Large intestine (tissue), 3 donors: ENCODE measurements around the gene FAM210B. TPM values are rescaled to one million over a fixed set of nuclear protein-coding genes. Genes with fewer than 3 reads are reported as not detected.

Source experiments
- DNase-seq, 2 donors: peaks; one replicate each; pipeline versions ENCODE4 v3.0.0 to v3.0.0-alpha.2; 2013
- H3K27ac ChIP-seq: one replicate; pipeline ENCODE4 v1.5.1; 2013; ENCODE audit warnings: low read length
- H3K27me3 ChIP-seq: 2 replicates; pipeline ENCODE4 v1.6.1; 2013; ENCODE audit warnings: low read length; ENCODE audit not compliant: control insufficient read depth, insufficient read depth
- H3K36me3 ChIP-seq: 2 replicates; pipeline ENCODE4 v1.6.1; 2013; ENCODE audit warnings: low read length; ENCODE audit not compliant: control insufficient read depth, insufficient read depth
- H3K4me1 ChIP-seq: one replicate; pipeline ENCODE4 v1.6.1; 2013; ENCODE audit warnings: low read length; ENCODE audit not compliant: control insufficient read depth, insufficient read depth
- H3K4me3 ChIP-seq: one replicate; pipeline ENCODE4 v1.5.1; 2013; ENCODE audit warnings: low read length
- H3K9me3 ChIP-seq: one replicate; pipeline ENCODE4 v1.6.1; 2013; ENCODE audit warnings: mild to moderate bottlenecking, low read depth, low read length, moderate library complexity; ENCODE audit not compliant: control insufficient read depth
- WGBS: methylation state at CpG from one replicate; pipeline ENCODE4 v1.1.5; 2013; ENCODE audit warnings: low lambda C conversion rate; ENCODE audit not compliant: insufficient coverage; 5-methylcytosine and 5-hydroxymethylcytosine counted together
- polyA plus RNA-seq: library from polyadenylated mRNA; unstranded; fragments of 120-200 nt; gene quantifications from one replicate; pipeline ENCODE4 v1.2.1, GENCODE V29; 2013

Gene FAM210B
- polyA plus RNA-seq, 1 donor = 39.6 TPM

GRCh38 chr20:56373942-56374341 is 15.2 kb downstream of the FAM210B start:
- DNase-seq = no peak
- Histone ChIP-seq H3K27me3 (no peaks in the 10 kb centered on the region), H3K4me1 (no peaks in the 10 kb centered on the region), H3K27ac (no peak overlapping the region), H3K9me3 (no peaks in the 10 kb centered on the region), H3K36me3 (peaks cover 42% of the 10 kb centered on the region), H3K4me3 (no peak overlapping the region)
- WGBS = no CpG with 5 or more reads among the region's 1 CpG

DNA sequence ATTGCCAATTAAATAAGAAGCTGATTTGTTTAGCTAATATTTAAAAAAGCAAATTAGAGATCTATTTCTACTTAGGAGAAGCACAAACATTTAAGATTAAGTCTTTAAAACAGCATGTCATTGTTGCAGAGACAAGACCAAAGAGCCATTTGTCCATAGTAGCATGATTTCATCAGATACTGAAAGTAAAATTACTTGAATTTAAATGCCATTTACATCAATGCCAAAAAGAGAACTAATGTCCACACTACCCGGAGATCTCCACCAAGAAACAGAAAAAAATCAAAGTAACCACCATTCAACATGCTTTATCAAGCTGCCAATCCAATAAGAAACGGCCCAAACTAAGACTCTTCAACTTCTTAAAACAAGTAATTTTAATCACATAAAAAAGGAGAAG is 17.6 kb downstream of the FAM210B start:
- no peak for DNase-seq
- Histone ChIP-seq H3K27me3 (no peaks in the 10 kb centered on the region), H3K27ac (no peak overlapping the region), H3K4me1 (no peaks in the 10 kb centered on the region), H3K9me3 (no peaks in the 10 kb centered on the region), H3K36me3 (peaks cover 33% of the 10 kb centered on the region), H3K4me3 (no peak overlapping the region)
- 100% methylated on average over 1 of the region's 2 CpGs for WGBS

DNA sequence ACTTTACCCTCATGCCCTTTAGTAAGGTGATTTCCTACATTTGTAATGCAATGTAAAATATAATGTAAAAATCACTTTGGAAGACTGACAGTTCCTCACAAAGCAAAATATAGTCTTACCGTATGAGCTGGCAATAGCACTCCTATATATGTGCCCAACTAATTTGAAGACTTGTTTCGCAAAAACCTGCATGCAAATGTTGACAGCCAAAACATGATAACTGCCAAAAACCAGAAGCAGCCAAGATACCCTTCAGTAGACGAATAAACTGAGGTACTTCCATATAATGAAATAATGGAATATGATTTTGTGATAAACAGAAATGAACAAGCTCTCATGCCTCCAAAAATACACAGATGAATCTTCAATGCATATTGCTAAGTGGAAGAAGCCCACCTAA is 19.6 kb downstream of the FAM210B start:
- H3K4me3 ChIP-seq = no peak overlapping the region
- H3K27me3 ChIP-seq = no peaks in the 10 kb centered on the region
- no peak for DNase-seq
- WGBS = 80% methylated on average over 1 of the region's 3 CpGs
- H3K9me3 ChIP-seq = no peaks in the 10 kb centered on the region
- no peaks in the 10 kb centered on the region for H3K4me1 ChIP-seq
- H3K36me3 ChIP-seq = peaks cover 28% of the 10 kb centered on the region
- no peak overlapping the region for H3K27ac ChIP-seq

- no peak for DNase-seq
Measured at GRCh38 chr20:56380375-56380774, 21.6 kb downstream of the FAM210B start.

DNA sequence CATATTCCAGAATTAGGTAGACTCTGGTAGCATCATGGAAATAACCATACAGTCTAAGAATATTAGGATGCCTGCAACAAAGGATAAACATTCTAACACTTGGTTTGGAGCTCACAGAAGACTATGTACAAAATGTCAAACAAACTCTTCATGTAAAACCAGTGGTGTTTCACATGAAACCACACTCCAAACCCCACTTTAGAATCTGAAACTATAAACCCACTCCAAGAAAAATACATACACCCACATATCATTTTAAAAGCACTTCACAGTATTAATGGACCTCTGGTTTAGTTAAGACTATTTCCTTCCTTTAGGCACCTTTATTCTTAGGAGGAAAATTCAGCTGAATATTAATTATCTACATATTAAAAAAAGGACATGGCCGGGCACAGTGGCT is 22.7 kb downstream of the FAM210B start:
- Histone ChIP-seq H3K4me3 (no peak overlapping the region), H3K27me3 (no peaks in the 10 kb centered on the region), H3K4me1 (no peaks in the 10 kb centered on the region), H3K27ac (no peak overlapping the region), H3K36me3 (peaks cover 44% of the 10 kb centered on the region), H3K9me3 (no peaks in the 10 kb centered on the region)
- no CpG with 5 or more reads among the region's 1 CpG for WGBS
- DNase-seq = no peak

More at GRCh38 chr20:56380375-56380774, 21.6 kb downstream of the FAM210B start:
- Histone ChIP-seq H3K4me1 (no peaks in the 10 kb centered on the region), H3K27ac (no peak overlapping the region), H3K4me3 (no peak overlapping the region), H3K9me3 (no peaks in the 10 kb centered on the region), H3K36me3 (peaks cover 37% of the 10 kb centered on the region), H3K27me3 (no peaks in the 10 kb centered on the region)
- WGBS = no CpG with 5 or more reads among the region's 1 CpG

DNA sequence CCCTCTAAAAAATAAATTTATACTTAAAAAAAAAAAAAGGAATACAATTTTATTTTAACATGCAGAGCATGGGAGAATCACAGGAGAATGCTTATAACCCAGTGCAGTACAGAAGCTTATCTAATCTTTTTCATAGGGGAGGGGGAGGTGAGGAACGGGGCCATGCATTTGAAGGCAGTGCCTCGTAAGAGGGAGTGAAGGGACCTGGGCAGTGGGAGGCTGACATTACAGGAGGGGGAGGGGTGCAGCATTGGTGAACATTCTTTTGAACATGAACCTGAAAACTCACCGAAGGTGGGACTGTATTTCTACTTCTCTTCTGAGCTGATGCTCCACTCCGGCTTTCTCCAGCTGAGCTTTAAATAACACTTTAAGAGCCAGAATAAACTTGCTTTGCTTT is 23.9 kb downstream of the FAM210B start:
- WGBS = no CpG with 5 or more reads among the region's 4 CpGs
- Histone ChIP-seq H3K27ac (no peak overlapping the region), H3K4me3 (no peak overlapping the region), H3K27me3 (no peaks in the 10 kb centered on the region), H3K4me1 (no peaks in the 10 kb centered on the region), H3K9me3 (no peaks in the 10 kb centered on the region), H3K36me3 (peaks cover 44% of the 10 kb centered on the region)
- no peak for DNase-seq

DNA sequence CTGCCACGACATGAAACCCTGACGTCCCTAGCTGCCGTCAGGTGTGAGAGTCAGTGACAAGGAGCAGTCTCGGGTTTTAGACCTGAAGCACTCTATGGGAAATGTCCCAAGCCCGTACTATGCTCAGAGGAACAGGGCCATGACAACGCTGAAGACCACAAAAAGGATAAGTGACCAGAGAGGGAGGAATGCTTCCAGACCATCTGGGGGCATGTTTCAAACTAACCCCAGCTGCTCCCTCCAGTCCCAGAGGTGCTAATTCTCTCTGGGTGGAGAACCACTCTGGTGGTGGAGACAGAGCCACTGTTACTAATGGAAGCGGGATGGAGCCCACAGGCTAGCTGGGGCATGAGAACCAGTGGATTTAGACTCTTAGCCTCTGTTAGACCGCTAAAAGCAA is 24.6 kb downstream of the FAM210B start:
- WGBS = no CpG with 5 or more reads among the region's 8 CpGs
- Histone ChIP-seq H3K9me3 (no peaks in the 10 kb centered on the region), H3K4me1 (no peaks in the 10 kb centered on the region), H3K27me3 (no peaks in the 10 kb centered on the region), H3K27ac (no peak overlapping the region), H3K4me3 (no peak overlapping the region), H3K36me3 (peaks cover 43% of the 10 kb centered on the region)
- DNase-seq = no peak

DNA sequence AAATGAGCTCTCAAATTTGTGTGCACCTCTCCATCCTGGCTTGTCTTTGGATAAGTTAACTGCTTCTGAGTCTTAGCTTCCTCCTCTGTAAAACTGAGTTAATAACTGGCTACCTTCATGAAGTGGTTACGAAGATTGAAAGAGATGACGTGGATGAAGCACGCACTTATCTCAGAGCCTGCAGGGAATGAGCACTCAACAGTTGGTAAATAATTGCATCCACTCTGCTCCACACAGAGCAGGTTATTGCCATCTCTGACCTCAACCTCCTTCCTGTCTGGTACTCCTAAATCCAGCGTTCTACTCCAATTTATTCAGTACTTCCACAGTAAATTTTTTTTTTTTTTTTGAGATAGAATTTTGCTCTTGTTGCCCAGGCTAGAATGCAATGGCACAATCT is 26.4 kb downstream of the FAM210B start:
- no peak for DNase-seq
- Histone ChIP-seq H3K36me3 (peaks cover 35% of the 10 kb centered on the region), H3K4me1 (no peaks in the 10 kb centered on the region), H3K27ac (no peak overlapping the region), H3K9me3 (no peaks in the 10 kb centered on the region), H3K4me3 (no peak overlapping the region), H3K27me3 (no peaks in the 10 kb centered on the region)
- WGBS = 100% methylated on average over 1 of the region's 4 CpGs

- H3K4me3 ChIP-seq = no peak overlapping the region
- H3K27me3 ChIP-seq = no peaks in the 10 kb centered on the region
- 100% methylated on average over 2 of the region's 6 CpGs for WGBS
- peaks cover 2% of the 10 kb centered on the region for H3K4me1 ChIP-seq
- H3K27ac ChIP-seq = no peak overlapping the region
- H3K36me3 ChIP-seq = peaks cover 35% of the 10 kb centered on the region
- no peak for DNase-seq
- no peaks in the 10 kb centered on the region for H3K9me3 ChIP-seq
Measured at GRCh38 chr20:56386219-56386618, 27.4 kb downstream of the FAM210B start.

DNA sequence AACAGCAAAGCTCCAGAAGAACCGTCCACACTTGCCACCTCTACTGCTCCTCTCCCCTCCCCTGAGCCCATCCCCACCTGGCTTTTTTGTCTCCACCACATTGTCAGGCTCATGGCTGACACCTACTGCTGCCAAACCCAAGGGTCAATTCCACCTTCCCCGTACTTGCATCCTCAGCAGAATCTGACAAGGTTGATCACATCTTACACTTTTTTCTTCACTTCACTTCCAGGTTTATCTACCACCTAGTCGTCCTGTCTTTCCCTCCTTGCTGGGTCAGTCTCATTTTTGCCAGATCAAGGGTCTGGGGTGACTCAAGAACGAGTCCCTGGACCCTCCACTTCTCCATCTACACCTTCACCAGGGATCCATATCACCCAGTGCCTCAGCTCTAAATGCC is 30.1 kb downstream of the FAM210B start:
- 100% methylated on average over 2 of the region's 4 CpGs for WGBS
- H3K9me3 ChIP-seq = no peaks in the 10 kb centered on the region
- peaks cover 2% of the 10 kb centered on the region for H3K4me1 ChIP-seq
- peaks cover 26% of the 10 kb centered on the region for H3K36me3 ChIP-seq
- H3K27ac ChIP-seq = no peak overlapping the region
- H3K4me3 ChIP-seq = no peak overlapping the region
- DNase-seq = no peak
- no peaks in the 10 kb centered on the region for H3K27me3 ChIP-seq

DNA sequence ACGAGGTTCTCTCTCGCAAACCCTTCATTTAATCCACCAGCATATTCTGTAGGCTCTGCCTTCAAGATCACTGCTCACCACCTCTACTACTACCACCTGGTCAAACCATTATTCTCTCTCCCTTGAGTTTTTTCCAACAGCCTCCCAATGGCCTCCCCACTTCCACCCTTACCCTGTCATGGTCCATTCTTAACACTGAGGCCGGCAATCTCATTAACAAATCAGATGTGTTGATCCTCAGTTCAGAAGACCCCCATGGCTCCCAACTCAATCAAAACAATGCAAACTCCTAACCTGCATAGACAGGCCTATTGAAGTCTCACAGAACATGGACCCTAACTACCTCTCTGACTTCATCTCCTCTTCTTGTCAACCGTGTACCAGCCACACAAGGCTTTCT is 31.0 kb downstream of the FAM210B start:
- Histone ChIP-seq H3K4me1 (peaks cover 4% of the 10 kb centered on the region), H3K27ac (no peak overlapping the region), H3K36me3 (peaks cover 21% of the 10 kb centered on the region), H3K27me3 (no peaks in the 10 kb centered on the region), H3K4me3 (no peak overlapping the region), H3K9me3 (no peaks in the 10 kb centered on the region)
- 100% methylated on average over 1 of the region's 4 CpGs for WGBS
- no peak for DNase-seq
